VCaP (cell line): ENCODE measurements around the gene CLEC3B.

Experiments
- H3K27ac ChIP-seq: fragments of 450-650 bp; 2 replicates; pipeline ENCODE4 v1.5.1; 2017
- TF ChIP-seq, protein P1 (sequence below): fragments of 450-650 bp; conservative IDR thresholded peaks from 2 replicates; pipeline ENCODE4 v1.5.1; 2017; ENCODE audit warnings: mild to moderate bottlenecking, moderate library complexity

CLEC3B gene

GRCh38 chr3:44988073-44988472 lies 38.0 kb upstream of the CLEC3B start:
- no peak overlapping the region for H3K27ac ChIP-seq
- TF ChIP-seq, protein P1, sequence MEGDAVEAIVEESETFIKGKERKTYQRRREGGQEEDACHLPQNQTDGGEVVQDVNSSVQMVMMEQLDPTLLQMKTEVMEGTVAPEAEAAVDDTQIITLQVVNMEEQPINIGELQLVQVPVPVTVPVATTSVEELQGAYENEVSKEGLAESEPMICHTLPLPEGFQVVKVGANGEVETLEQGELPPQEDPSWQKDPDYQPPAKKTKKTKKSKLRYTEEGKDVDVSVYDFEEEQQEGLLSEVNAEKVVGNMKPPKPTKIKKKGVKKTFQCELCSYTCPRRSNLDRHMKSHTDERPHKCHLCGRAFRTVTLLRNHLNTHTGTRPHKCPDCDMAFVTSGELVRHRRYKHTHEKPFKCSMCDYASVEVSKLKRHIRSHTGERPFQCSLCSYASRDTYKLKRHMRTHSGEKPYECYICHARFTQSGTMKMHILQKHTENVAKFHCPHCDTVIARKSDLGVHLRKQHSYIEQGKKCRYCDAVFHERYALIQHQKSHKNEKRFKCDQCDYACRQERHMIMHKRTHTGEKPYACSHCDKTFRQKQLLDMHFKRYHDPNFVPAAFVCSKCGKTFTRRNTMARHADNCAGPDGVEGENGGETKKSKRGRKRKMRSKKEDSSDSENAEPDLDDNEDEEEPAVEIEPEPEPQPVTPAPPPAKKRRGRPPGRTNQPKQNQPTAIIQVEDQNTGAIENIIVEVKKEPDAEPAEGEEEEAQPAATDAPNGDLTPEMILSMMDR = peak; percentile 61

- TF ChIP-seq, protein P1 = no peak
- no peak overlapping the region for H3K27ac ChIP-seq
Observed at GRCh38 chr3:44989141-44989540, 37.0 kb upstream of the CLEC3B start.

DNA sequence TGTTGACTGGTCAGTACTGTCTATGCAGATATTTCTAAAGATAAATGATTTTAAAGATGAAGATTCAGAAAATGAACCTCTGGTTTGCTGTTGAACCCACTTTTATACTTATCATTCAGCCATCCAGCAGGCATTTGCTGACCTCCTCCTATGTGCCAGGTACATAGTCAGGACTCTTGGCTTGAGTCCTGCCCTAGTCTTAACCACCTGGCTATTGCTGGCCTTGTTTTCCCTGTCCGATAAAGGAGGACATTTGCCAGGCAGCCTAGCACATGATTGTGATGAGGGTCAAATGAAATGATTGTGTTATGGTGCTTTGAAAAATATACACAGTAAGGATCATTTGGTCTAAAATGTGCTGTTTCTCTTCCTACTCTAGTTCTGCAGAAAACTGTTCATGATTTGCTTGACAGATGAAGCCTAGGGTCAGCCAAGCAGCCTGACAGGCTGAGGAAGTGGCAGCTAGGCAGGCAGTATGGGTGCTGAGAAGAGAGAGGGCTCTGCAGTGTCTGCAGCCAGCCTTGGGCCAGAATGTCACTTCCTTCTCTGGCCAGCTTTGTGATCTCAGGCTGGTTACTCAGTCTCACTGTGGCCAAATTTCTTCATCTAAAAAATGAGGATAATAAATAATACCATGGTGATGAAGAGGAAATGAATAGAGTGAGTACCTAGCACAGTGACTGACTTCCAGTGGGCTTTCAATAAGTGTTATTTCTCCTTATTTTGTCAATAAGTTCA lies 36.3 kb upstream of the CLEC3B start:
- H3K27ac ChIP-seq = no peak overlapping the region

GRCh38 chr3:44991326-44991725 lies 34.8 kb upstream of the CLEC3B start:
- TF ChIP-seq, protein P1 = no peak
- H3K27ac ChIP-seq = no peak overlapping the region

More for the DNA sequence above, 36.3 kb upstream of the CLEC3B start:
- TF ChIP-seq, protein P1 = no peak

DNA sequence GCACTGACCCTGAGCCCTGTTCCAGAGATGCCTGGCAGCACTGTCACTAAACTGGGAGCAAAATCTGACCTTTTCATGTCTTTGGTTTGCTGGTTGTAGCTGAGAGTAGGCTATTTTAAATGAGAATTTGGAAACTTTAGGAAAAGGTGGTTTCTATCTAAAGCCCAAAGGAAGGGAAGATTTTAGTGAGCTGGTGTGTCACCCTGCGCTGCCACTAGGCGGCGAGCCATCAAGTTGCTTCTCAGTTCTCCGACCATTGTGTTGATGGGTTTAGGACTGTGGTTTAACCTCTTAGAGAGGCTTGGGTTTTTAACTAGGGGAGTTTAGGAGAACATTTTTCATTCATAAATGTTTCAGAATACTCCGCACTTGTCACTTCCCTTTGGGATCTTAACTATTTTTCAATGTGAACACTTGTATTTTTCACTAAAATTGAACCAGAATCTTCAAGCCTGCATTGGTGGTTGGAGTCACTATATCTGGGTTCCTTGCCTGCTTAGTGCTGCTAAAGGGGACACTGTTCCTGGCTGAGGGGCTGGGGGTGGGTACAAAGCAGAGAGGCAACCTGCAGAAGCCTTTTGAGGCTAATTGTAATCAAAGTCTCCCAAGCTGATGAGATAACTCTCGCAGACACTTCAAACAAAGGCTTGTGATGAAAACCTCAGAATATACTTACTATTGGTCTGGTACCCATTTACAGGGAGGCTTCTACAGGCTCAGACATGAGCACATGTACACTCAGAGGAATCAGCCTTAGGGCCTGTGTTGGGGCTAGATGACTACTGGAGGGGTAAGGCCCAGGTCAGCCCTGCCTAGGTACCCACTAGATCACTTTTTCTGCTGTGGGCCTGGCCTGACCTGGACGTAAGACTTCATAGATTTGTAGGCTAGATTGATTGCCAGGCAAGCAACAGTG lies 33.3 kb upstream of the CLEC3B start:
- TF ChIP-seq, protein P1 = peak; percentile 77
- no peak overlapping the region for H3K27ac ChIP-seq

- TF ChIP-seq, protein P1 = no peak
- peak overlapping the region; percentile 46; the same call in 1 of the 2 replicates for H3K27ac ChIP-seq
Observed at GRCh38 chr3:44993471-44994205, 32.5 kb upstream of the CLEC3B start.
